Measurements from ENCODE around the gene ZNF385A.
A peak's percentile ranks its signal among the peaks of the same experiment; 100 is the strongest.

The ZNF385A gene

GRCh38 chr12:54381136-54381535 lies 3.4 kb downstream of the ZNF385A start:
- Histone ChIP-seq H2AFZ (ENCODE audit: insufficient read depth, low read length, poor library complexity) (no peak overlapping the region), H3K27me3 (ENCODE audit: insufficient read depth, low read length) (no peaks in the 10 kb centered on the region), H2AK5ac (ENCODE audit: low read length) (no peak overlapping the region), H4K12ac (ENCODE audit: low read depth, low read length) (no peak overlapping the region), H3K4me2 (ENCODE audit: low read length) (no peak overlapping the region), H3K4me1 (ENCODE audit: control insufficient read depth in 1 of 2, insufficient read depth in 2 of 2, low read length in 2 of 2) (peaks cover 25 to 34% of the 10 kb centered on the region in 2 experiments), H3K79me2 (ENCODE audit: control insufficient read depth, insufficient read depth, low read length, poor library complexity) (peaks cover 3% of the 10 kb centered on the region), H3K18ac (ENCODE audit: low read length) (no peak overlapping the region), H3K27ac (ENCODE audit: low read depth, low read length) (no peak overlapping the region), H3K4me3 (ENCODE audit: low read depth, low read length) (no peak overlapping the region), H3K4ac (ENCODE audit: low read depth, low read length) (no peak overlapping the region), H3K9ac (ENCODE audit: low read length) (no peak overlapping the region), H3K14ac (ENCODE audit: low read length) (no peak overlapping the region), H2BK5ac (ENCODE audit: low read depth, low read length, poor library complexity) (no peak overlapping the region), H3K23ac (ENCODE audit: low read length) (no peak overlapping the region), H2BK12ac (ENCODE audit: low read length) (no peak overlapping the region), H3K36me3 (ENCODE audit: control insufficient read depth in 1 of 2, insufficient read depth in 2 of 2, low read length in 2 of 2) (peaks cover 19 to 22% of the 10 kb centered on the region in 2 experiments), H2BK120ac (ENCODE audit: insufficient read depth, low read length, poor library complexity) (no peak overlapping the region), H3K79me1 (ENCODE audit: low read length) (peaks cover 18% of the 10 kb centered on the region), H4K8ac (ENCODE audit: low read depth, low read length) (no peak overlapping the region), H3K9me3 (ENCODE audit: insufficient read depth, low read depth, low read length) (no peaks in the 10 kb centered on the region), H4K91ac (ENCODE audit: low read depth, low read length) (no peak overlapping the region)
- WGBS (ENCODE audit: extremely low coverage, insufficient coverage, insufficient read length) = no CpG with 5 or more reads among the region's 4 CpGs
- DNase-seq = no peak

GRCh38 chr12:54379398-54380201 lies 4.9 kb downstream of the ZNF385A start:
- Histone ChIP-seq H3K14ac (ENCODE audit: low read length) (no peak overlapping the region), H2BK5ac (ENCODE audit: low read depth, low read length, poor library complexity) (no peak overlapping the region), H3K36me3 (ENCODE audit: control insufficient read depth in 1 of 2, insufficient read depth in 2 of 2, low read length in 2 of 2) (peaks cover 31 to 36% of the 10 kb centered on the region in 2 experiments), H4K8ac (ENCODE audit: low read depth, low read length) (peak overlapping the region; percentile 18), H3K23ac (ENCODE audit: low read length) (no peak overlapping the region), H3K4ac (ENCODE audit: low read depth, low read length) (no peak overlapping the region), H4K91ac (ENCODE audit: low read depth, low read length) (peak overlapping the region; percentile 15), H3K27ac (ENCODE audit: low read depth, low read length) (no peak overlapping the region), H4K12ac (ENCODE audit: low read depth, low read length) (no peak overlapping the region), H3K27me3 (ENCODE audit: insufficient read depth, low read length) (no peaks in the 10 kb centered on the region), H2AFZ (ENCODE audit: insufficient read depth, low read length, poor library complexity) (no peak overlapping the region), H2BK12ac (ENCODE audit: low read length) (peak overlapping the region; percentile 3), H2BK120ac (ENCODE audit: insufficient read depth, low read length, poor library complexity) (no peak overlapping the region), H3K79me2 (ENCODE audit: control insufficient read depth, insufficient read depth, low read length, poor library complexity) (no peaks in the 10 kb centered on the region), H3K9ac (ENCODE audit: low read length) (peak overlapping the region; percentile 12), H3K4me2 (ENCODE audit: low read length) (peak overlapping the region; percentile 62), H3K4me1 (ENCODE audit: control insufficient read depth in 1 of 2, insufficient read depth in 2 of 2, low read length in 2 of 2) (peaks cover 11 to 20% of the 10 kb centered on the region in 2 experiments), H2AK5ac (ENCODE audit: low read length) (no peak overlapping the region), H3K18ac (ENCODE audit: low read length) (peak overlapping the region; percentile 48), H3K79me1 (ENCODE audit: low read length) (peaks cover 7% of the 10 kb centered on the region), H3K4me3 (ENCODE audit: low read depth, low read length) (no peak overlapping the region), H3K9me3 (ENCODE audit: insufficient read depth, low read depth, low read length) (no peaks in the 10 kb centered on the region)
- no CpG with 5 or more reads among the region's 19 CpGs for WGBS (ENCODE audit: extremely low coverage, insufficient coverage, insufficient read length)
- DNase-seq = peak; percentile 90 to 96

GRCh38 chr12:54378796-54379397 lies 5.6 kb downstream of the ZNF385A start:
- Histone ChIP-seq H3K4me1 (ENCODE audit: control insufficient read depth in 1 of 2, insufficient read depth in 2 of 2, low read length in 2 of 2) (peaks cover 6 to 15% of the 10 kb centered on the region in 2 experiments), H3K79me1 (ENCODE audit: low read length) (peaks cover 2% of the 10 kb centered on the region), H3K9ac (ENCODE audit: low read length) (no peak overlapping the region), H3K27ac (ENCODE audit: low read depth, low read length) (no peak overlapping the region), H3K9me3 (ENCODE audit: insufficient read depth, low read depth, low read length) (no peaks in the 10 kb centered on the region), H3K4me3 (ENCODE audit: low read depth, low read length) (peak overlapping the region; percentile 26), H2AFZ (ENCODE audit: insufficient read depth, low read length, poor library complexity) (no peak overlapping the region), H4K91ac (ENCODE audit: low read depth, low read length) (no peak overlapping the region), H3K14ac (ENCODE audit: low read length) (no peak overlapping the region), H2AK5ac (ENCODE audit: low read length) (no peak overlapping the region), H3K4ac (ENCODE audit: low read depth, low read length) (no peak overlapping the region), H3K18ac (ENCODE audit: low read length) (peak overlapping the region; percentile 48), H2BK5ac (ENCODE audit: low read depth, low read length, poor library complexity) (no peak overlapping the region), H3K79me2 (ENCODE audit: control insufficient read depth, insufficient read depth, low read length, poor library complexity) (no peaks in the 10 kb centered on the region), H3K4me2 (ENCODE audit: low read length) (peak overlapping the region; percentile 62), H3K36me3 (ENCODE audit: control insufficient read depth in 1 of 2, insufficient read depth in 2 of 2, low read length in 2 of 2) (peaks cover 38 to 40% of the 10 kb centered on the region in 2 experiments), H2BK120ac (ENCODE audit: insufficient read depth, low read length, poor library complexity) (no peak overlapping the region), H2BK12ac (ENCODE audit: low read length) (peak overlapping the region; percentile 3), H4K8ac (ENCODE audit: low read depth, low read length) (peak overlapping the region; percentile 18), H3K23ac (ENCODE audit: low read length) (no peak overlapping the region), H4K12ac (ENCODE audit: low read depth, low read length) (no peak overlapping the region), H3K27me3 (ENCODE audit: insufficient read depth, low read length) (no peaks in the 10 kb centered on the region)
- DNase-seq = peak in 1 of 2 donors; percentile 75
- no CpG with 5 or more reads among the region's 49 CpGs for WGBS (ENCODE audit: extremely low coverage, insufficient coverage, insufficient read length)

- WGBS (ENCODE audit: extremely low coverage, insufficient coverage, insufficient read length) = no CpG with 5 or more reads among the region's 6 CpGs
- no peaks in the 10 kb centered on the region for H3K79me2 ChIP-seq (ENCODE audit: control insufficient read depth, insufficient read depth, low read length, poor library complexity)
- H2BK12ac ChIP-seq (ENCODE audit: low read length) = no peak overlapping the region
These were observed 6.6 kb downstream of the ZNF385A start for GRCh38 chr12:54377797-54378515.

More at GRCh38 chr12:54377797-54378515, 6.6 kb downstream of the ZNF385A start:
- H4K91ac ChIP-seq (ENCODE audit: low read depth, low read length) = no peak overlapping the region
- H4K8ac ChIP-seq (ENCODE audit: low read depth, low read length) = no peak overlapping the region
- H3K4me1 ChIP-seq (ENCODE audit: control insufficient read depth in 1 of 2, insufficient read depth in 2 of 2, low read length in 2 of 2) = peaks cover 4 to 13% of the 10 kb centered on the region in 2 experiments
- H3K9ac ChIP-seq (ENCODE audit: low read length) = no peak overlapping the region
- no peaks in the 10 kb centered on the region for H3K9me3 ChIP-seq (ENCODE audit: insufficient read depth, low read depth, low read length)
- no peak overlapping the region for H3K4me3 ChIP-seq (ENCODE audit: low read depth, low read length)
- no peak overlapping the region for H4K12ac ChIP-seq (ENCODE audit: low read depth, low read length)
- H2AFZ ChIP-seq (ENCODE audit: insufficient read depth, low read length, poor library complexity) = no peak overlapping the region
- H2BK5ac ChIP-seq (ENCODE audit: low read depth, low read length, poor library complexity) = no peak overlapping the region
- no peak overlapping the region for H3K4me2 ChIP-seq (ENCODE audit: low read length)
- H3K23ac ChIP-seq (ENCODE audit: low read length) = no peak overlapping the region
- H2BK120ac ChIP-seq (ENCODE audit: insufficient read depth, low read length, poor library complexity) = no peak overlapping the region
- H2AK5ac ChIP-seq (ENCODE audit: low read length) = no peak overlapping the region
- no peak overlapping the region for H3K27ac ChIP-seq (ENCODE audit: low read depth, low read length)
- no peak overlapping the region for H3K18ac ChIP-seq (ENCODE audit: low read length)
- peaks cover 2% of the 10 kb centered on the region for H3K79me1 ChIP-seq (ENCODE audit: low read length)
- H3K4ac ChIP-seq (ENCODE audit: low read depth, low read length) = no peak overlapping the region
- H3K14ac ChIP-seq (ENCODE audit: low read length) = no peak overlapping the region
- peaks cover 41 to 47% of the 10 kb centered on the region in 2 experiments for H3K36me3 ChIP-seq (ENCODE audit: control insufficient read depth in 1 of 2, insufficient read depth in 2 of 2, low read length in 2 of 2)
- no peaks in the 10 kb centered on the region for H3K27me3 ChIP-seq (ENCODE audit: insufficient read depth, low read length)
- DNase-seq = no peak
